Stimulated activated CD4-positive, alpha-beta T cell treated with anti-CD3 and anti-CD28 coated beads, TNF-alpha, amount 100 ng/mL, for 4 hours (primary cell): ENCODE data around the gene WDR37.

Experiments
- DNase-seq, 3 experiments: peaks; one replicate each; pipeline ENCODE4 v3.0.0-alpha.2; 2020; ENCODE audit warnings: low read depth in 3 of 3

Gene WDR37

DNA sequence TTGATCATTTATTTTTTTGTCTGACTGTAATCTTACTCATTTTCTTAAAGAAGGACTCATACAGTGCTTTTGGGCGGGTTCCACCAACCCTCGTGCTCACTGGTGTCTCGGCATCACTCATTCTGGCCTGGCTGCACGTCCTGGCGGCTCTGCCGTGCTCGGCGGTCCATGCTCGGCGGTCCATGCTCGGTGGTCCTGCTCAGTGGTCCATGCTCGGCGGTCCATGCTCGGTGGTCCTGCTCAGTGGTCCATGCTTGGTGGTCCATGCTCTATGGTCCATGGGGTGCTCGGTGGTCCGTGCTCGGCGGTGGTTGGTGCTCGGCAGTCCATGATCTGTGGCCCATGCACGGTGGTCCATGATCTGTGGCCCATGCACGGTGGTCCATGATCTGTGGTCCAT lies 72.5 kb downstream of the WDR37 start:
- no peak for DNase-seq

DNA sequence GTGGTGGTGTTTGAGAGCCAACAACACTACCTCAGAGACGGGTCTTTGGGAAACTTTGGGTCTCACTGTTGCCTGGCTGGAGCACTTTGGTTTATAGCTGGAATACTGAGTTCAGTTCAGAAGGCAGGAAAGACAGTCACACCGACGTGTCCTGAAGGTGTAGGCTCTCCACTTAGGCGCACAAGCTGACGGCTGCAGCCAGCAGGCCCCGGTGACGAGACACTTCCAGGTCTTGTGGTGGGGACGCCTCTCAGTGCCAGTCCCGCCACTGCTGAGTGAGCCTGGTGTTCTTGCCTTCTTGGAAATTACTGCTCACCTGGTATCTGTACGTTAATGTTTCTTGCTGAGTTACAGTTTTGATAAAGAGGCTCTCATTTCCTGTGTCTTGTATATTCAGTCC lies 74.0 kb downstream of the WDR37 start:
- no peak for DNase-seq

DNA sequence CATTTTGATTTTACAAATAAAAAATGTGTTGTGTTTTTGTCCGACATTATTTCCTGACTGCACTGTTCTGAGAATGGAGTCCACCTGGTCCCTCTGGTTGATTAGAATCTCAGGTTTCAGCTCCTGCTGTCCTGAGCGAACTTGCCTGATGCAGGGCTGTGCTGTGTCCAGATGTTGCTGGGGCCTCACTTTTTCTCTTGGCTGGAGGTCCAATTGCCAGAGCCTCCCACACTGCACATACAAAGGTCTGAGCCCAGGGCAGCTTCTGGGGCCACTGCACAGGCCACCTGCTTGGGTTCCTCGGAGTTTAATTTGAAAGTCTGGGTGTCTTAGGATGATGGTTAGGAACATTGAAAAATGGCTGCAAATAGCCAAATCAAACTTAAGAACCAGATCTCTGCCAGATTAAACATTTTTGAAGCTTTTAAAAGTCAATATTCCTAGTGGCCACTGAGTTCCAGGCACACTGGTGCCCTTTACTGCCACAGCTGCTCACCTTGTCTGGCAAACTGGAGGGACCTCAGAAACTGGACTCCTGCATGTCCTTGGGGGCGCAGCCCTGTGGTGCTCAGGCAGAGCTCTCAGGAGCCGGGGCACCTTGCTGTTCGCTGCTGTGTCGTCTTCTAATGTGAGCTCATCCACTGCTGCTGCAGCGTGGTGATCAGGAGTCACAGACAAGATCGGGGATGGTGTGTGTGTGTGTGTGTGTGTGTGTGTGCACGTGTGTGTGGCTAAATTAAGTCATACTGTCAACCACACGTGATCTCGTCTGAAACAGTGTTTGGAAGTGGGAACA lies 75.0 kb downstream of the WDR37 start:
- DNase-seq = no peak

DNA sequence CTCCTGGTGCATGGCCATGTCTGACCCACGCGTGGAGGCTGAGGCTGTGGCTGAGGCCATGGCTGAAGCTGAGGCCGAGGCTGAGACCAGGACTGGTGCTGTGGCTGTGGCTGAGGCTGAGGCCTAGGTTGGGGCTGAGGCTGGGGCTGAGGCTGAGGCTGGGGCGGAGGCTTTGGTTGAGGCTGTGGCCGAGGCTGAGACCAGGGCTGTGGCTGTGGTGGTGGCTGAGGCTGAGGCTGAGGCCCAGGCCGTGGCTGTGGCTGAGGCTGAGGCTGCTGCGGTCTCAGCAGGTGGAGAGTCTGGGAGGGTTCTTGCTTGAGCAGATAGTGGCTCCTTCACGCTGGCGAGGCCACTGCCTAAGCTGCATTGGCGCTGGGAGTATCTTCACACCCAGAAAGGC lies 76.4 kb downstream of the WDR37 start:
- no peak for DNase-seq

DNA sequence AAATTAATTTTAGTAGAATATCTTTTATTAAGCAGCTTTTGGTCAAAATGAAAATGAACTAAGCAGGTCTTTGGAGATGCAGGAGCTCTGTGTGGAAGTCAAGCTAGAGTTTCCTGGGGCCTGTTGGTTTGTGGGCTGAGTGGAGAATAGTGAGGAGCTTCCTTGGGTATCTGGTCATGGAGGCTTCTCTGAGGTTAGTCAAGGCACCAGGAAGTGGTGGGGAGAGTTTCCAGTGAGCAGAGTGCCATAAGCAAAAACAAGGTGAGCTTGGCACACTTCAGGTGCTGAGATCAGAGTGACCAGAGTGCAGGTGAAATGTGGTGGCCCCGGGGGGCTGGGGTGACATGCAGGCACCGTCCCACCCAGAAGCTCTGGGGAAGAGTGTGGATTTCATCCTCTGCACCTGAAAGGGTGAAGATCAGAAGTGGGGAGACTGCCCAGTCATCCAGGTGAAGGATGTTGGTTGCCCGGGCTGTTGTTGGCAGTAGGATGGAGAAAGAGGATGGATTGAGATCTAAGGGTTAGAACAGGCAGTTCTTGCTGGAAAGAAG lies 77.4 kb downstream of the WDR37 start:
- DNase-seq = no peak

DNA sequence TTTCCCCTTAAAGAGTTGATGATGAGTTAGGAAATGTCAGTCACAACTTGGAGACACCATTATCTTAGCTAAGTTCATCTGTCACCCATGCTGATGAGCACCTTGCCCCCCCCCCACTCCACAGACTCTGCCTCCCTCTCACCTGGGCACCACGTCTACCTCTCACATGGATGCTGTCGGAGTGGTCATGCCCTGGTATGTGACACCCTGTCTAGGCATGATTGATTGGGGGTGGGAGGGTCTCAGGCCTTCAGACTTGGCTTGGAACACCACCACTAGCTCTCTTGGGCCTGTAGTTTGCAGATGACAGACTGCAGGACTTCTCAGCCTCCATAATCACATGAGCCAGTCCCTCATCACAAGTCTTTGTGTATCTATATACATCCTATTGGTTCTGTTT lies 78.0 kb downstream of the WDR37 start:
- DNase-seq = no peak

DNA sequence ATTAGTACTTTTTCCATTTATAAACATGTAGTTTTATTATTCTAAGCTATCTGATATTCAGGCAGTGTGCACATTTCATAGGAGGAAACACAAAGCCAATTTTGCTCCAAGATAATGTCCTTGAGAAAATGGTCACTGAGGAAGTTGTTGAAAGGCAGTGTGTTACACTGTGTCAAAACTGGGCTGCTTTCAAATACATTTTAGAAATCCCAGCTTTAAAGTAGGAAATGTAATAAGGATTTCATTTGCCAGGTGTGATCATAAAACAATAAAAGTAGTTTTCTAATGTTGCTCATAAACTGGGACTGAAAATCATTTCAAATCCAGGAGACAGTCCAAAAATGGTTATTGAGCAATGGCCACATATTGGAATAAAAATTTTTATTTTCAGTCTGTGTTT lies 80.1 kb downstream of the WDR37 start:
- no peak for DNase-seq

DNA sequence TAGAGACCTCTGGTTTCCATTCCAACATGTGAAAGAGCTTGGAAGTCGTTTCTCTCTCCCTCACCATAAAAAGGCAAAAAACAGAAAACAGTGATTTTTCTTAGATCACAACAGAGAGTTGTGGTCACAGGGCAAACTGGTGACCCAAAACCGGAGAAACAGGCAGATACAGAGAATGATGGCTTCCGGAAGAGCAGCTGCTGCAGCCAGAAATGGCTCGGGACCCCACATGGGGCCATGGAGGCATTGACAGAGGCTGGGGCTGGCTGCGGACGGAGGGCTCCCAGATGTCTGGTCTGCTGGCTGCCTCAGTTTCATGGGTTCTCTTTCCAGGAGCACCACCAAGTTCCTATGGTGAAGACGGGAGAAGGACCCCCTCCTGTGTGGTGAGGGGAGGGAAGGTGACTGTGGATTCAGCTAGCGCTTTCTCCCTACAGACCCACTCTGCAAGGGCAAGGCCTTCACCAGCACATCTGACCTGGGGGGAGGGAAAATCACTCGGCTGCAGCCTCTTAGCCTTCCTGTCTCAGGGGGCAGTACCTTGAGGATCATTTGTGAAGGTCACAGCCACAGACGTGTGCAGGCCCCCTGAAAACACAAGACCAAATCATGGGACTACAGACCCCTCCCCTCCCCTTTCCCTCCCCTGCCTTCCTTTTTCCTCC lies 81.4 kb downstream of the WDR37 start:
- no peak for DNase-seq

DNA sequence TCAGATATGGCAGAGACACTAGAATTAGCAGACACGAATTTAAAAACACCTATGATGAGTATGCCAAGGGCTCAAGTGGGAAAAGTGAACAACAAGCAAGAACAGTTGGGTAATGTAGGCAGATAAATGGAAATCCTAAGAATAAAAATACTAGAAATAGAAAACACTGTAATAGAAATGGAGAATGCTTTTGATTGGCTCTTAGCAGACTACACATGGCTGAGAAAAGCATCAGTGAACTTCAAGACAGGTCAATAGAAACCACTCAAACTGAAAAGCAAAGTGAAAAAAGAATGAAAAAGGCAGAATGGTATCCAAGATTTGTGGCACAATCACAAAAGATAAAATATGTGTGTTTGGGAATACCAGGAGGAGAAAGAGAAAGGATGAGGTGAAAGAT lies 82.3 kb downstream of the WDR37 start:
- DNase-seq = no peak

DNA sequence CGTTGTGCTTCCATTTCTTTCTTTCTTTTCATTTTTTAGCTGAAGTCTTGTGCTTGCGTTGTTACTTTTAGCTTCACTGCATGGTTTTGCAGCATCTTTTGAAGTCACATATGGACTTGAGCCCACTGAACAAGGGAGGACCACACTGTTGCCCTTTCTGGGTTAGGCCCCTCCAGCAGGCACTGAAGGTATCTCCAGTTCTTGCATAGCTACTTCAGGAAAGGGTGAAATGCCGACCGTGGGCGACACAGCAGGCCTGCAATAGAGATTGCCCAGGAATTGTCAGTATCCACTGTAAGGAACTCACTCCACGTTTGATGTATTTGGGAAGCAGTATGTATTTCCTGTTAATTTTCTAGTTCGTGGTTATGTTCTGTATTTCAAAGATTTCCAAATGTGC lies 85.1 kb downstream of the WDR37 start:
- no peak for DNase-seq

DNA sequence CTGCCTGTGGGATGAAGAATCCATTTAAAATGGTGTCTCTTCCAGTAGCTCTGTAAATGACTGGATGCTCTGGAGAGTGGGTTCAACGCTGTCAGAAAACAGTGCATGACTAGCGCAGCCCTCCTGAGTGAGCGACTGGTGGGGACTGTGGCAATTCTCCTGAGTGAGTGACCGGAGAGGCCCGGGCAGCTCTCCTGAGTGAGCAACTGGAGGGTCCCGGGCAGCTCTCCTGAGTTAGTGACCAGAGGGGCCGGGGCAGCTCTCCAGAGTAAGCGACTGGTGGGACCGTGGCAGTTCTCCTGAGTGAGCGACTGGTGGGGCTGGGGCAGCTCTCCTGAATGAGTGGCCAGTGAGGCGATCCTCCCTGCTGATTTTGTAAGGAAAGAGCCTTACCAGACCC lies 85.5 kb downstream of the WDR37 start:
- DNase-seq = no peak

DNA sequence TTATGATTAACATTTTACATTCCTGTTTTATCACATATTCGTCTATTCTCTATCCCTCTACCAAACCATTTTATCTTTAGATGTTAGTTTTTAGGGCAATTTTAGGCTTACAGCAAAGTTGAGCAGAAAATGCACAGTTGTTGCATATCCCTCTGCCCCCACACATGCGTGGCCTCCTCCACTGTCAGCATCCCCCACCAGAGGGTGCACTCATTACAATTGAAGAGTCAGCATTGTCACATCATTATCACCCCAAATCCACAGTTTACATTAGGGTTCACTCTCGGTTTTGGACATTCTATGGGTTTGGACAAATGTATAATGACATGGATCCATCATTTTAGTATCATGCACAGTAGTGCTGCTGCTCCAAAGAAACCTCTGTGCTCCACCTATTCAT lies 86.4 kb downstream of the WDR37 start:
- DNase-seq = no peak

DNA sequence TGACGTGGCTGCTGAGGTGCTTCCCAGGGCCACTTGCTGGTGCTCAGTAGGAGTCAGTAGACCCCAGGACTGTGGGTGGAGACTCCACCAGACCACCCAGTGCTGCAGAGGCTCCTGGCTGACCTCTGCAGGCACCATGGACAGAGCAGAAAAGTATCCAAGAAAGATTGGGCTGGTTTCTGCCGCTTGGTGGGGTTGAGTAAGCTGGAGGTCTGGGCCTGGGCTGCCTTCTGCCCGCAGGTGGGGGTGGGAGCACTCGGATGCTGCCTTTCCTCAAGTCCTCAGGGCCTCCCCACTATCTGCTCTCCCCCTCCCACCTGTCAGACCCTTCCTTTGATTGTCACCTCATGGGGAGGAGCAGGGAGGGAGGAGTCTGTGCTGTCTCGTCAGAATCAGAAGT lies 91.6 kb downstream of the WDR37 start:
- no peak for DNase-seq

DNA sequence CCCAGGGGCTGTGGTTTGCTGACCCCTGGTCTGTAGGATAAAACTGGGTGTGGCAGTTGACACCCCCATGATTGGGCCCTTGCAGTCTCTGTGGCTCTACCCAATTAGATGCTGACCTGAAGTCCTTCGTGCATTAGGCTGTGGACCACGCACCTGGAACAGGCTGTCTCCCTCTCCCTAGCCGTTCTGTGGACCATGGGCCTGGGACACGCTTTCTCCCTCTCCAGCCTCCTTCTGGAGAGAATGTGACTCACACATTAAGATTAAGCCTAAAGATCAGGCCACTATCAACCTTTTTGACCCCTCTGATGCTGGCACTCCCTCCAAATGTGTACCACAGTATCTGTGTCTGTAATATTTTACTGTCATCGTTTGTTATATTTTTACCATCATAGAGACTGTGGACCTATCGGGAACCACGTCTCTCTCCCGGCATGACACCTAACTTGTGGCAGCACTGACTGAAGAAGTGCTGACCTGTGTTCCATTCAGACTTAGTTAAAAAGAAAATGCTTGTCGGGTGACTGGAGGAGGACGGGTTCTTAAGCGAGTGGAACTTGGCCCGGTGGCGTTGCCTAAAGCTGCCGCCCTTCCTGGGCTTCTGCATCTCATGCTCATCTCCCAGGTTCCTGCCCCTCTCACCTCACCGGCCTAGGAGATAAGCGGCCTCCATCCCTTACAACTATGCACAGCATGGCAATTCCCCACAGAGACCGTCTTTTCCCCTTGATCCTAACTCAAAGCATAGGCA lies 92.8 kb downstream of the WDR37 start:
- no peak for DNase-seq

DNA sequence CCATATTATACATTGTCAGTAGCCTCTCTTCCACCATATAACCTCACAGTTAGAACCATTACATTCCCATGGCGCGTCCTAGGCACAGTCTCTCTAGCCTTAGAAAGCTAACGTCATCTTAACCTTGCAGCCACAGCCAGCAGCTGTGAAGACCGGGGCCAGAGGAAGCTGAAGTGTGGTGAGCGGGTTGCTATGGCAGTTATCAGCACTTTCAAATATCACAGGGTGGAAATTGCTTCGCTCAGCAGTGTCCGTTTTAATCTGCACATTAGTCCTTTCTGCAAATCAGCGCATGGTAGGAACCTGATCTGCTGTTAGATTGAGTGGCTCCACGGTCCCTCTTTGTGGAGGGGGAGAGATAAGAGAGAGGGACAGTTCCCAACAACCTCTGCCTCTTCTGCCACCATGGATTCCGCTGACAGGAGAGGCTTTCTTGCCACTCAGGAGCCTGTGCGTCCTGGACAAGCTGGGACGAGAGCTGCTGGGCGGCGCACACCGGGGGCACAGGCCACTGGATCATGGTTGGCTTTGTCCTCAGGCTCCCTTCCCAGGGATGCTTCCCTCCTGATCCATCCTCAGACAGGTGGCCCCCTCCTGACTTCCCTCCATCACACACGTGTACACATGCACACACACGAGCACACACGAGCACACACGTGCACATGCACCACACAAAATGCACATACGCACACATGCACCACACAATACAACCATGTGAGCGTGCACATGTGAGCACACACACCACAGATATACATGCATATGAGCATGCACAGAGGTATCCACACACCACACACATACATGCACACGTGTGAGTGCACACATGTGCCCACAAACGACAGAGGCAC lies 93.8 kb downstream of the WDR37 start:
- DNase-seq = no peak

DNA sequence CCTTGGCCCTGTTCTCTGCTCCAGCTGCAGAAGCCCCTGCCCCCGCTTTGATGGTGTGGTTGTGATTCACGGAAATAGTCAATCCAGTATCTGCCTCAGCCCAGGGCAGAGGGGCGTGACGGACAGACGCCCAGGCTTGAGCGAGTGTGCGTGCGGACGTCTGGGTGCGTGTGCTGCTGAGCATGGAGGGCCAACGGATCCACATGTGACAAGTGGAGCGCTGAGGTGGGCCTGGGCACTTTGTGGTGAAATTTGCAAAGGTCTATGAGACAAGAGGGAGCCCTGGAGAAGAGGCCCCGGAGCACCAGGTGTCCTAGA lies 94.4 kb downstream of the WDR37 start:
- no peak for DNase-seq

DNA sequence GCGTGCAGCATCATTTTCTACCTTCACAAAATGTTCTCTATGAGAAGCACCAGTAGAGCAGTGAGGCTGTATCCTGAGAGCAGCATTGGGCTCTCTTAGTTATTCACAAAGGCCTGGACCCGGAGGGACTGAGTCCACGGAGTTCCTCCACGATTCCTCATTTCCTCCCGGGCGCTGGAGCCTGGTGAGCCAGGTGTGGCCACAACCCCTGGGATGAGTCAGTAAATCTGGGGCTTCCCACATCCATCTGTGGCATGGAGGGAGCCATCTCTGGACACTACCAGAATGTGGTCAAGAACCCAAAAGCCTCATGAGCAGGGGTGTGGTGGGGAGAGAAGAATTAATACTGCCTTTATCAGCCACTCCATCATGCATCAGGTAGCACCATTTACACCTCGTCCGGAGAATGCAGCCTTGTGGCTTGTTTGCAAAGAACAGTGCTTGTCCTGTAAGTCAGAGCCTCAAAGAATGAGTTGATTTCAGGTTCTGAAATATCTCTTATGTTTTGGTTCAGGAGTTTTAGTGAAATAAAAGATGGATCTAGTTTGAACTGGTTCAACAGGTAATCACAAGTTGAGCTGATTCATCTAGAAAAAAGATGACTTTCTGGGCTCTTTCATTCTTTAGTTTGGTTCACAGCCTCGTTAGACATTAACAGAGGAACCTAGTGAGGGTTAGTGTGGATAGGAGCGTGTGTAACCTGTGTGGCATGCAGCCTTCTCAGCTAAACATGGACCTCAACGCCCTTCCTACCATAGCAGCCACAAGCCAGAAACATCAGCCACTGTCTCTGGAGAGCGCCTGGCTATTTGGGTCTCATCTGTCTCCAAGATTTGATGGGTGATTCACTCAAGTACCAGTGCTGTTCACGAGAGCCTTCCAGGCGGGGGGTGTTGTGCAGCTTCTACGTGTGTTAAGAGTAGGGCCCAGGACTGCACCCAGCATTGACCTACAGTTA lies 95.2 kb downstream of the WDR37 start:
- no peak for DNase-seq

DNA sequence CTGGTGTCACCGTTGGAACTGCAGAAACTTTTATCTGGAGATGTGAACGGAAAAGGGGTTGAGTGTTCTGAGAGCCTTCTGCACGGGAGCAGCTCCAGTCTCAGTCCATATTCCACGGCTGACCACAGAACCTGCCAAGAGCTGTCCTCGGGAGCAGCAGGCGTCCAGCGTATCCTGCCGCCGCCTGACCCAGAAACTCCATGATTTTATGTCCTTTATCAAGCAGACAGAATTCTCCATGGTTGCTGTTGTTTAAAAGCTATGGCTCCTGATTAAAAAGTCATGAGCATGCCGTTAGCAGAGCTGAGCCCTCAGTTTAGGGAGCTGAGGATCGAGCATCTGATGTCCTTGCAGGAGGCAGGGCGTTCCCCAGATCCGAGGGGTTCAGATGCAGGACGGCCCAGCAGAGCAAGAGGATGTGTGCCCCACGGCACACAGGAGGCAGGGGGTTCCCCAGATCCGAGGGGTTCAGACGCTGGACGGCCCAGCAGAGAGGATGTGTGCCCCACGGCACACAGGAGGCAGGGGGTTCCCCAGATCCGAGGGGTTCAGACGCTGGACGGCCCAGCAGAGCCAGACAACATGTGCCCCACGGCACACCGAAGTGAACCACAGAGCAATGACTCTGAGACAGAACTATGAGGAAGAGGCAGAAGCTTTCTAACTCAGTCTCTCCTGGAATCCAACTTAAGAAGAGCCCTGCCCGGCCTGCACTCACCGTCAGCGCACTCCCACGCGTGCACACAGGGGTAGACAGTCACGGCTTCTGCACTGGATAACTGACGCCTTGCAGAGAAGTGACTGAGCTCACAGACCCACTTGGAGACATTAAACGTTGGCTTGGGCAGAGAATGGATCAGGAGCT lies 96.4 kb downstream of the WDR37 start:
- DNase-seq = no peak

DNA sequence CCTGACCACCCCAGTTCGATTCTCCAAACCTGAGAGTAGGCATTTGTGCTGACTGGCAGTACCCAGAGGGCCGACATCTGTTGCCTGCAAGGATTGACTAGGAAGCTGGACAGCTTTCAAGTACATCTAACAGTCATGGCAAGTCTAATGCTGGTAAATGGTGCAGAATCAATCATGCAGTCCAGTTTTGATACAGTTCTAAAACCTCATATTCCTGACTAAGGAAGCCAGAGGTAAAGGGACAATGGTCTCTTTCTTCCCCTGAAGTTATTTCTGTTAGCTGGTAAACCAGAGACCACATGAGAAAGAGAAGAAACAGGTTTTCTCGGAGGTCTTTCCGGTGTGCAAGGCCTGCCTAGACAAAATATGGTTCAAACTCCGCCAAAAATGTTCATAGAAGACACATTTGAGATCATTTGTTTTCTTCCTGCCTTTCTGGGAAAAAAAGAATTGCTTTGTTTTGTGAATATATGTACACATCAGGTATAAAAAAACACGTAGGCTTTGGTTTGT lies 97.1 kb downstream of the WDR37 start:
- DNase-seq = no peak
